ENCODE measurements around the gene OR2V1. TPM values are rescaled to one million over a fixed set of nuclear protein-coding genes. Genes with fewer than 3 reads are reported as not detected.
A peak's percentile ranks its signal among the peaks of the same experiment; 100 is the strongest.
"Not testable (repeated sequence)": the region's sequence is repeated elsewhere in the genome, so short reads cannot be mapped to it uniquely, and the experiment has no call there.

OR2V1 gene
- total RNA-seq, 1 donor from 2014 or later: not detected

DNA sequence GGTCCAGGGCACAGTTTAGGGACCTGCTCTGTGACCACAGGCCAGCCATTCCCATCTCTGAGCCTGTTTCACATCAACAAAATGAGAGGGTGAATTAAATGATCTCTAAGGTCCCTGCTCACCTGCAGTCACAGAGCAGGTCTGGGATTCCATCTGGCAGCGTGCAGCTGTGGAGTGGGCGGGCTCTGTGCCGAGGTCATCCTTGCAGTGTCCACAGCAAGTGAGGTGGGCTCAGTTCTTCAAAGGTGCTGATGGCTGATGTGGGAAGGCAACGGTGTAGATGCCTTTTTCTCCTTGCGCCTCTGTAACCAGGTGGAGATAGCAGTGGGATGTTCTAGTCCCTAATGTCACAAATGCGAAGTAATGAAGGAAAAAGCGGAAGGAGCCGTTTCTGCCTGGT lies 11.9 kb downstream of the OR2V1 start:
- peak; percentile 57 for DNase-seq (ENCODE audit: extremely low spot score, unreplicated experiment)
- TF ChIP-seq, protein P1, sequence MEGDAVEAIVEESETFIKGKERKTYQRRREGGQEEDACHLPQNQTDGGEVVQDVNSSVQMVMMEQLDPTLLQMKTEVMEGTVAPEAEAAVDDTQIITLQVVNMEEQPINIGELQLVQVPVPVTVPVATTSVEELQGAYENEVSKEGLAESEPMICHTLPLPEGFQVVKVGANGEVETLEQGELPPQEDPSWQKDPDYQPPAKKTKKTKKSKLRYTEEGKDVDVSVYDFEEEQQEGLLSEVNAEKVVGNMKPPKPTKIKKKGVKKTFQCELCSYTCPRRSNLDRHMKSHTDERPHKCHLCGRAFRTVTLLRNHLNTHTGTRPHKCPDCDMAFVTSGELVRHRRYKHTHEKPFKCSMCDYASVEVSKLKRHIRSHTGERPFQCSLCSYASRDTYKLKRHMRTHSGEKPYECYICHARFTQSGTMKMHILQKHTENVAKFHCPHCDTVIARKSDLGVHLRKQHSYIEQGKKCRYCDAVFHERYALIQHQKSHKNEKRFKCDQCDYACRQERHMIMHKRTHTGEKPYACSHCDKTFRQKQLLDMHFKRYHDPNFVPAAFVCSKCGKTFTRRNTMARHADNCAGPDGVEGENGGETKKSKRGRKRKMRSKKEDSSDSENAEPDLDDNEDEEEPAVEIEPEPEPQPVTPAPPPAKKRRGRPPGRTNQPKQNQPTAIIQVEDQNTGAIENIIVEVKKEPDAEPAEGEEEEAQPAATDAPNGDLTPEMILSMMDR (IDR thresholded peaks at IDR 0.05): no peak
- Mint-ChIP-seq H3K9me3 (ENCODE audit: unreplicated experiment) (no peaks in the 10 kb centered on the region), H3K36me3 (ENCODE audit: unreplicated experiment) (no peaks in the 10 kb centered on the region), H3K4me3 (ENCODE audit: unreplicated experiment) (no peak overlapping the region), H3K27ac (ENCODE audit: unreplicated experiment) (no peak overlapping the region), H3K4me1 (ENCODE audit: unreplicated experiment) (no peaks in the 10 kb centered on the region), H3K27me3 (ENCODE audit: unreplicated experiment) (peaks cover 58% of the 10 kb centered on the region)

DNA sequence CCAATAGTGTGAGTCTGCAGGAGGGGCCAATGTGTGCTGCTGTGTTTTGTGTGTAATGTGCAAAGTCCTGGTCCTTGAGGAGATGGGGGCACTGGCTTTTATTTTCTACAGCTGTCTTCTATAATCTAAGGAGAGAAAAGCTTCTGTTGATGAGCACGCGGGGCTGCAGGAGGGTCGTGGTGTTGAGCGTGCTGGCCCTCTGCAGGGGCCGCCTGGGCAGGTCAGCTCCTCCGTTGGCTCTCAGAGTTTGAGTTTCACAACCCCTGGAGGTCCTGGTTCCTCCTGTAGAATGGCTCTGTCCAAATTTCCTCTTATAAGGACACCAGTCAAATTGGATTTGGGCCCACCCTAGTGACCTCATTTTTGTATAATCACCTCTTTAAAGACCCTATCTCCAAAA lies 12.6 kb downstream of the OR2V1 start:
- Mint-ChIP-seq H3K4me1 (ENCODE audit: unreplicated experiment) (no peaks in the 10 kb centered on the region), H3K27me3 (ENCODE audit: unreplicated experiment) (peaks cover 61% of the 10 kb centered on the region)
- TF ChIP-seq, protein P1 (IDR thresholded peaks at IDR 0.05): no peak

DNA sequence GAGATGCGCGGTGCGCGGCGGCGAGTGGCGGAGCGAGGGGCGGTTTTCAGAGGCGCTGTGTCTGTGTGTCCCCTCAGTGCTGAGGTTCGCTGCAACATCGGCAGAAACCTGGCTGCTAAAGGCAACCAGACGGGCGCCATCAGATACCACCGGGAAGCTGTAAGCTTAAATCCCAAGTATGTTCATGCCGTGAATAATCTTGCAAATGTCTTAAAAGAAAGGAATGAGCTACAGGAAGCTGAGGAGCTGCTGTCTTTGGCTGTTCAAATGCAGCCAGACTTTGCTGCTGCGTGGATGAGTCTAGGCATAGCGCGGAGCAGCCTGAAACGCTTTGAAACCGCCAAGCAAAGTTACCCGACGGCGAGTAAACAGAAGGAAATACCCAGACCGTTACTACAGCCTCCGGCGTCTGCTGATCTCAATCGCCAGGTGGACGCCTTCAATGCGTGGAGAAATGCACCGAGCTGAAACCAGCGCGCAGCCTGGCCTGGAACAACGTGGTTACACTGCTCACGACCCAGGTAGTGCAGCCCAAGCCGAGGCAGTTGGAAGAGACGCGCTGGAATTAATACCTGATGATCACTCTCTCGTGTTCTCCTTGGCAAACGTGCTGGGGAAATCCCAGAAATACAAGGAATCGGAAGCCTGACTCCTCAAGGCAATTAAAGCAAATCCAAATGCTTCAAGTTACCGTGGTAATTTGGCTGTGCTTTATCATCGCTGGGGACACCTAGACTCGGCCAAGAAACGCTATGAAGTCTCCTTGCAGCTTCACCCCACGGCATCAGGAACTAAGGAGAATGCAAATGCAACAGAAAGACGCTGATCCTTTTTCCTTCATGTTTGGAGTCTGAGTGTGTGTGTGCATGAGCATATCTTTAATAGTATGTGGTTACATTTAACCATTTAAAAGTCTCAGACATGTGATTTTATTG lies 15.9 kb downstream of the OR2V1 start:
- no peak overlapping the region for H3K4me3 Mint-ChIP-seq (ENCODE audit: unreplicated experiment)
- H3K4me1 Mint-ChIP-seq (ENCODE audit: unreplicated experiment): no peaks in the 10 kb centered on the region
- no peaks in the 10 kb centered on the region for H3K9me3 Mint-ChIP-seq (ENCODE audit: unreplicated experiment)
- no peaks in the 10 kb centered on the region for H3K36me3 Mint-ChIP-seq (ENCODE audit: unreplicated experiment)
- H3K27ac Mint-ChIP-seq (ENCODE audit: unreplicated experiment): no peak overlapping the region
- peaks cover 71% of the 10 kb centered on the region for H3K27me3 Mint-ChIP-seq (ENCODE audit: unreplicated experiment)
- peak; percentile 66 for DNase-seq (ENCODE audit: extremely low spot score, unreplicated experiment)
- TF ChIP-seq, protein P1 (IDR thresholded peaks at IDR 0.05): no peak

More for the DNA sequence above, 12.6 kb downstream of the OR2V1 start:
- no peaks in the 10 kb centered on the region for H3K9me3 Mint-ChIP-seq (ENCODE audit: unreplicated experiment)
- peak; percentile 42 for DNase-seq (ENCODE audit: extremely low spot score, unreplicated experiment)
- no peak overlapping the region for H3K4me3 Mint-ChIP-seq (ENCODE audit: unreplicated experiment)
- H3K36me3 Mint-ChIP-seq (ENCODE audit: unreplicated experiment): no peaks in the 10 kb centered on the region
- H3K27ac Mint-ChIP-seq (ENCODE audit: unreplicated experiment): no peak overlapping the region

DNA sequence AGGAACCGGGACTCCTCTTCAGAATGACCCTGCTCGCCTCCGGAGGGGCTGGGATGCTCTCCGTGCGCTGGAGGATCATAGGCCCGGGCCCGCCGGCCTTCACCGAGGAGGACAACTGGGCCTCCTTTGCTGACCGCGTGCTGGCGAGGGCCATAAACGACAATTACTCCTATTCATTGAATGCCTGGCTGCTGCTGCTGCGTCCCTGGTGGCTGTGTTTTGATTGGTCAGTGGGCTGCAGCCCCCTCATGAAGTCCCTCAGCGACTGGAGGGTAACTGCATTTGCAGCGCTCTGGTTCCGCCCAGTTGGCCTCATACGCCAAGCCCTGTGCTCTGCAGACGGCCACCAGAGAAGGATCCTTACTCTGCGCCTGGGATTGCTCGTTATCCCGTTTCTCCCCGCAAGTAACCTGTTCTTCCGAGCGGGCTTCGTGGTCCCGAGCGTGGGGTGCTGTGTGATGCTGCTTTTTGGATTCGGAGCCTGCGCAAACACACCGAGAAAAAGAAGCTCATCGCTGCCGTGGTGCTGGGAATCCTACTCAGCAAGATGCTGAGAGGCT lies 16.6 kb downstream of the OR2V1 start:
- H3K4me1 Mint-ChIP-seq (ENCODE audit: unreplicated experiment): no peaks in the 10 kb centered on the region

DNA sequence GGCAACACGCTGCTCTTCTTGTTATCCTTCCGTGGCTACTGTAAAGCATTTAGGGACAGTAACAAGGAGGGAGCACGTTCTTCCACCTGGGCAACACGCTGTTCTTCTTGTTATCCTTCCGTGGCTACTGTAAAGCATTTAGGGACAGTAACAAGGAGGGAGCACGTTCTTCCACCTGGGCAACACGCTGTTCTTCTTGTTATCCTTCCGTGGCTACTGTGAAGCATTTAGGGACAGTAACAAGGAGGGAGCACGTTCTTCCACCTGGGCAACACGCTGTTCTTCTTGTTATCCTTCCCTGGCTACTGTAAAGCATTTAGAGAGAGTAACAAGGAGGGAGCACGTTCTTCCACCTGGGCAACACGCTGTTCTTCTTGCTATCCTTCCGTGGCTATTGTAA lies 17.4 kb downstream of the OR2V1 start:
- not testable (repeated sequence) for H3K4me1 Mint-ChIP-seq (ENCODE audit: unreplicated experiment); H3K27ac Mint-ChIP-seq (ENCODE audit: unreplicated experiment); H3K4me3 Mint-ChIP-seq (ENCODE audit: unreplicated experiment); DNase-seq (ENCODE audit: extremely low spot score, unreplicated experiment); H3K36me3 Mint-ChIP-seq (ENCODE audit: unreplicated experiment); H3K9me3 Mint-ChIP-seq (ENCODE audit: unreplicated experiment)
- H3K27me3 Mint-ChIP-seq (ENCODE audit: unreplicated experiment): peaks cover 65% of the 10 kb centered on the region

More for the DNA sequence above, 16.6 kb downstream of the OR2V1 start:
- Mint-ChIP-seq H3K27me3 (ENCODE audit: unreplicated experiment) (peaks cover 72% of the 10 kb centered on the region), H3K4me3 (ENCODE audit: unreplicated experiment) (no peak overlapping the region), H3K9me3 (ENCODE audit: unreplicated experiment) (no peaks in the 10 kb centered on the region), H3K36me3 (ENCODE audit: unreplicated experiment) (no peaks in the 10 kb centered on the region), H3K27ac (ENCODE audit: unreplicated experiment) (no peak overlapping the region)
- TF ChIP-seq, protein P1 (IDR thresholded peaks at IDR 0.05): no peak
- peak; percentile 83 for DNase-seq (ENCODE audit: extremely low spot score, unreplicated experiment)

All from osteocyte (in vitro differentiated cells).